ENCODE measurements around the gene ZDHHC13. TPM values are rescaled to one million over a fixed set of nuclear protein-coding genes. Genes with fewer than 3 reads are reported as not detected.

The ZDHHC13 gene
- total and polyA plus RNA-seq, 2 of the 8 experiments (the other 6 are each of a cell fraction or from before 2014, with no cell fraction given), result 22.4 to 24.1 TPM

- no peak overlapping the region for H2BK5ac ChIP-seq (ENCODE audit: low read depth, low read length)
- no peak overlapping the region for H2BK12ac ChIP-seq (ENCODE audit: low read depth, low read length)
- H3K27ac ChIP-seq (ENCODE audit: low read depth, low read length), result no peak overlapping the region
- ChIA-PET CTCF (ENCODE audit: partially characterized antibody) (interaction anchor here (1.0 to 1.6 kb wide), 3 partner anchors 16 to 24 kb away, joined by 3 to 5 read pairs (median 4); no protein-coding TSS in a partner anchor), POLR2A (ENCODE audit: partially characterized antibody) (no interaction called here)
- no peak overlapping the region for H2BK15ac ChIP-seq (ENCODE audit: low read length)
- H4K20me1 ChIP-seq (replicated peaks in 1 of 2; ENCODE audit: control insufficient read depth in 1 of 2, insufficient read depth in 2 of 2, low read length in 2 of 2), result no peaks in the 10 kb centered on the region
- no peak overlapping the region for H4K5ac ChIP-seq (ENCODE audit: insufficient read length, low read depth, low read length)
- H3K18ac ChIP-seq (ENCODE audit: extremely low read depth, low read length), result no peak overlapping the region
- H4K91ac ChIP-seq (replicated peaks; ENCODE audit: insufficient read length, low read length), result no peak overlapping the region
- no peak overlapping the region for H2BK120ac ChIP-seq (replicated peaks; ENCODE audit: low read depth, low read length)
- no peaks in the 10 kb centered on the region; the same call in 1 of the 2 replicates for H3K79me1 ChIP-seq (ENCODE audit: low read depth, low read length)
- no peak overlapping the region for H3K56ac ChIP-seq (replicated peaks; ENCODE audit: insufficient read length, low read depth, low read length)
- H3K9me3 ChIP-seq (ENCODE audit: insufficient read depth in 2 of 2, low read depth in 1 of 2, low read length in 1 of 2), result no peaks in the 10 kb centered on the region
- FAIRE-seq, result no peak
- no peak overlapping the region for H2AFZ ChIP-seq (ENCODE audit: low read length)
- H3K4me1 ChIP-seq (replicated peaks in 1 of 4; ENCODE audit: control insufficient read depth in 3 of 4, insufficient read depth in 4 of 4, low read length in 3 of 4), result no peaks in the 10 kb centered on the region
- H3K4me2 ChIP-seq (ENCODE audit: insufficient read depth in 1 of 2, low read depth in 2 of 2, low read length in 2 of 2), result no peak overlapping the region
- no peak overlapping the region for H3K4me3 ChIP-seq (ENCODE audit: extremely low read depth in 1 of 4, insufficient read depth in 2 of 4, low read depth in 3 of 4, low read length in 4 of 4)
- H2AK5ac ChIP-seq (ENCODE audit: low read depth, low read length), result no peak overlapping the region
- no peak overlapping the region for H3K9ac ChIP-seq (replicated peaks in 1 of 4; ENCODE audit: extremely low read depth in 1 of 4, low read depth in 3 of 4, low read length in 3 of 4)
- no peaks in the 10 kb centered on the region for H3K23me2 ChIP-seq (ENCODE audit: low read depth, low read length)
- H3K27me3 ChIP-seq (replicated peaks in 1 of 4; ENCODE audit: control insufficient read depth in 3 of 4, extremely low read depth in 1 of 4, insufficient read depth in 3 of 4, low read length in 3 of 4), result no peaks in the 10 kb centered on the region
- no peaks in the 10 kb centered on the region for H3K79me2 ChIP-seq (ENCODE audit: control insufficient read depth in 1 of 2, insufficient read depth in 2 of 2, low read length in 2 of 2)
- H3K36me3 ChIP-seq (ENCODE audit: control insufficient read depth in 2 of 4, insufficient read depth in 4 of 4, low read length in 3 of 4), result no peaks in the 10 kb centered on the region
- no peak overlapping the region for H4K8ac ChIP-seq (ENCODE audit: extremely low read depth, insufficient read depth, low read length)
- no peak overlapping the region for H2BK20ac ChIP-seq (ENCODE audit: low read length)
- no peak for DNase-seq (ENCODE audit: low read depth in 1 of 2, low spot score in 2 of 2)
- no peak overlapping the region for H3K4ac ChIP-seq (replicated peaks; ENCODE audit: insufficient read length, low read depth, low read length)
- no peak overlapping the region for H3K14ac ChIP-seq (ENCODE audit: insufficient read length)
- 74% methylated on average over 3 of the region's 3 CpGs; no CpG with 5 or more reads in 1 of the 2 experiments for WGBS, 2 experiments (ENCODE audit: extremely low coverage in 1 of 2, insufficient coverage in 1 of 2, insufficient read length in 1 of 2, insufficient replicate concordance in 2 of 2, low coverage in 1 of 2, low lambda C conversion rate in 2 of 2, missing lambda C conversion rate in 1 of 2)
- H3K23ac ChIP-seq (ENCODE audit: insufficient read length), result no peak overlapping the region
Observed at GRCh38 chr11:19092342-19092741, 24.6 kb upstream of the ZDHHC13 start.
